Mucosa of descending colon (tissue), 3 donors: ENCODE measurements around the gene DHRS7. TPM values are rescaled to one million over a fixed set of nuclear protein-coding genes. Genes with fewer than 3 reads are reported as not detected.

ENCODE experiments used
- ATAC-seq: fragments of 200-7000 bp; cut with Tn5 transposase; one replicate; pipeline ENCODE4 v1.9.1; 2020; ENCODE audit warnings: mild to moderate bottlenecking, moderate library complexity
- DNase-seq, 3 donors: peaks; one replicate each; pipeline ENCODE4 v3.0.0-alpha.2; 2020
- H3K36me3 ChIP-seq: fragments of 200-600 bp; one replicate; pipeline ENCODE4 v1.8.0; 2021; ENCODE audit warnings: low read depth, mild to moderate bottlenecking
- H3K4me1 ChIP-seq: fragments of 200-600 bp; one replicate; pipeline ENCODE4 v1.8.0; 2021; ENCODE audit warnings: low read depth, mild to moderate bottlenecking
- H3K4me3 ChIP-seq: fragments of 200-600 bp; one replicate; pipeline ENCODE4 v1.8.0; 2021; ENCODE audit warnings: mild to moderate bottlenecking
- H3K9me3 ChIP-seq: fragments of 200-600 bp; one replicate; pipeline ENCODE4 v1.8.0; 2021; ENCODE audit warnings: mild to moderate bottlenecking
- intact Hi-C, 2 donors: fragments of 100-400 bp; cut with DNase I in 1 of 2; cut with micrococcal nuclease in 1 of 2; formaldehyde crosslinking; loops; one replicate each; pipeline versions ENCODE4 v1.11.0 to v1.11.1; 2022; cut with DNase I, micrococcal nuclease
- total RNA-seq, 3 donors: library from RNA; stranded (reverse); fragmentation: NEBNext Ultra II Directional in 2 of 3; extraction: Animal tissue kit (Norgen Biotek cat#: 25700) in 2 of 3; gene quantifications; one replicate each; pipeline versions ENCODE4 v1.2.1 to v1.2.4, GENCODE V29; 2021 to 2023
- TF ChIP-seq, protein P1 (sequence below): fragments of 200-600 bp; IDR thresholded peaks from one replicate; pipeline ENCODE4 v1.8.0; 2022; ENCODE audit warnings: antibody characterized with exemption, mild to moderate bottlenecking
- donor health status: DM: no; HTN: no; CAD: no; lungs with moderate emphysema.
- donor health status: DM: no; HTN: no; CAD: no.
- donor health status: DM: no; HTN: yes; CAD: no.

The DHRS7 gene
- total RNA-seq, 3 donors from 2014 or later, result 63.4 to 96.3 (median 83.5) TPM

DNA sequence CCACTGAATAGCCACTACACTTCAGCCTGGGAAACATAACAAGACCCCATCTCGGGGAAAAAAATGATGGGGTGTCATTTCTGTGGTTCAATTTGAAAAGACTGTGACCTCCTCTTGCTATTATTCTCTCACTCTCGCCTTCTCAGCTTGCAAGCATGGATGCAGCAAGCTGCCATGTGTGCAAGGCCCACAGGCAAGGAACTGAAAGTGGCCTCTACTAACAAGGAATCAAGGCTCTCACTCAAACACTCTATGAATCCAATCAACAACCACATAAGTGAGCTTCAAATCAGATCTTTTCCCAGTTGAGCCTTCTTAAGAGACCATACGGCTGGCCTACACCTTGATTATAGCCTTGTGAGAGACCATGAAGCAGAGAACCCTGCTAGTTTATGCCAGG is 17.9 kb upstream of the DHRS7 start:
- Histone ChIP-seq H3K4me3 (no peak overlapping the region), H3K9me3 (no peaks in the 10 kb centered on the region), H3K4me1 (no peaks in the 10 kb centered on the region), H3K36me3 (no peaks in the 10 kb centered on the region)
- intact Hi-C loops, result loop anchor here (5.0 to 10.0 kb wide), 3 partner anchors 121 to 218 kb away; no protein-coding TSS in a partner anchor
- TF ChIP-seq, protein P1, sequence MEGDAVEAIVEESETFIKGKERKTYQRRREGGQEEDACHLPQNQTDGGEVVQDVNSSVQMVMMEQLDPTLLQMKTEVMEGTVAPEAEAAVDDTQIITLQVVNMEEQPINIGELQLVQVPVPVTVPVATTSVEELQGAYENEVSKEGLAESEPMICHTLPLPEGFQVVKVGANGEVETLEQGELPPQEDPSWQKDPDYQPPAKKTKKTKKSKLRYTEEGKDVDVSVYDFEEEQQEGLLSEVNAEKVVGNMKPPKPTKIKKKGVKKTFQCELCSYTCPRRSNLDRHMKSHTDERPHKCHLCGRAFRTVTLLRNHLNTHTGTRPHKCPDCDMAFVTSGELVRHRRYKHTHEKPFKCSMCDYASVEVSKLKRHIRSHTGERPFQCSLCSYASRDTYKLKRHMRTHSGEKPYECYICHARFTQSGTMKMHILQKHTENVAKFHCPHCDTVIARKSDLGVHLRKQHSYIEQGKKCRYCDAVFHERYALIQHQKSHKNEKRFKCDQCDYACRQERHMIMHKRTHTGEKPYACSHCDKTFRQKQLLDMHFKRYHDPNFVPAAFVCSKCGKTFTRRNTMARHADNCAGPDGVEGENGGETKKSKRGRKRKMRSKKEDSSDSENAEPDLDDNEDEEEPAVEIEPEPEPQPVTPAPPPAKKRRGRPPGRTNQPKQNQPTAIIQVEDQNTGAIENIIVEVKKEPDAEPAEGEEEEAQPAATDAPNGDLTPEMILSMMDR, result no peak
- DNase-seq, result no peak
- ATAC-seq, result no peak

DNA sequence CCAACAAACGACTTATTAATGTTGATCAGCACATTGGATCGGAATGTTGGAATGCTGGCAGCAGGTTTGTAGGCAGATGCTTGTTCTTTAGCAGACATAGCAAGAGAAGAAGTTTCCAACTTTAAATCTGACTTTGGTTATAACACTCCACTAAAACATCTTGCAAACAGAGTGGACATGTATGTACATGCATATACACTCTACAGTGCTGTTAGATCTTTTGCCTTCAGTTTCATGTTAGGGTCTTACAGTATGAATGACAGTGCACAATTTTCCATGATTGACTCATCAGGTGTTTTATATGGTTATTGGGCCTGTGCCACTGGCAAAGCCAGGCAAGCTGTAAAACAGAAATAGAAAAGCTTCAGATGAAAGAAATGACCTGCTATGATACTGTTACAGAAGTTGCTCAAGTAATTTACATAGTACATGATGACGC is 14.3 kb upstream of the DHRS7 start:
- no peaks in the 10 kb centered on the region for H3K4me1 ChIP-seq
- H3K36me3 ChIP-seq, result no peaks in the 10 kb centered on the region
- H3K9me3 ChIP-seq, result no peaks in the 10 kb centered on the region
- ATAC-seq (peak; percentile 45), DNase-seq (no peak)
- TF ChIP-seq, protein P1, result no peak
- intact Hi-C loops, result loop anchor here in 1 of 2 donors (10.0 kb wide), 1 partner anchor 115 kb away; no protein-coding TSS in a partner anchor
- no peak overlapping the region for H3K4me3 ChIP-seq

DNA sequence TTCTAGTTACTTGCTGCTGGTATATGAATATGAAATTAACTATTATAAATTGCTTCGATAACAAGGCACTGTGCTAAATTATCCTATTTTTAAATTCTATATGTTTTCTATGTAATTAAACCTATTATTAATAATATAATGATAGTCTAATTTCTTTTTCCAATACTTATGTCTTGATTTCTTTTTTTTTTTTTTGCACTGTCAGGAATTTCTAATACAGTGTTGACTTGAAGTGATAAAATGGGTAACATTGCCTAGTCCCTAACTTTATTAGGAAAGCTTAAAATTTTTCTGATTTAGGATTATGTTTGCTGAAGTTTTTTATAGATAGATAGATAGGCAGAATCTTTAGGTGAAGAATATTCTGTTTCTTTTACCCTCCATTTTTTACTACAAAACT is 13.6 kb upstream of the DHRS7 start:
- intact Hi-C loops, result loop anchor here in 1 of 2 donors (10.0 kb wide), 1 partner anchor 114 kb away; no protein-coding TSS in a partner anchor

DNA sequence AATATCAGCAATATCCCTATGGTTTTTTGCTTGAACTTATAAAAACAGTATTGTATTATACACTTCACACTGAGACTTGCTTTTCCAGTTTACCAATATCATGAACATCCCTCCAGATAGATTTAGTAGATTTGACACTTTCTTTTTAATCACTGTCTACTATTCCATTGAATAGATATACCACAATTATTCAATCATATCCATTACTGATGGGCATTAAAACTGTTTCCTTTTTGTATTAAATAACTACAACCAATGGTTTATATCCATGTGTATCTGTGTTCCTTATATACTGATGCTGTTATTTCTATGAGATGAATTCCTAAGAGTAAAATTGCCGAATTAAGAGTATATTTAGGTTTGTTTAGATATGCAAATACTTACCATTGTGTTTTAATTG is 13.0 kb upstream of the DHRS7 start:
- ATAC-seq, result no peak
- intact Hi-C loops, result loop anchor here in 1 of 2 donors (10.0 kb wide), 1 partner anchor 113 kb away; no protein-coding TSS in a partner anchor

More for the DNA sequence above, 13.6 kb upstream of the DHRS7 start:
- H3K4me1 ChIP-seq, result no peaks in the 10 kb centered on the region
- DNase-seq, result no peak
- no peak for ATAC-seq
- no peaks in the 10 kb centered on the region for H3K36me3 ChIP-seq
- H3K4me3 ChIP-seq, result no peak overlapping the region
- TF ChIP-seq, protein P1, result no peak
- H3K9me3 ChIP-seq, result no peaks in the 10 kb centered on the region

DNA sequence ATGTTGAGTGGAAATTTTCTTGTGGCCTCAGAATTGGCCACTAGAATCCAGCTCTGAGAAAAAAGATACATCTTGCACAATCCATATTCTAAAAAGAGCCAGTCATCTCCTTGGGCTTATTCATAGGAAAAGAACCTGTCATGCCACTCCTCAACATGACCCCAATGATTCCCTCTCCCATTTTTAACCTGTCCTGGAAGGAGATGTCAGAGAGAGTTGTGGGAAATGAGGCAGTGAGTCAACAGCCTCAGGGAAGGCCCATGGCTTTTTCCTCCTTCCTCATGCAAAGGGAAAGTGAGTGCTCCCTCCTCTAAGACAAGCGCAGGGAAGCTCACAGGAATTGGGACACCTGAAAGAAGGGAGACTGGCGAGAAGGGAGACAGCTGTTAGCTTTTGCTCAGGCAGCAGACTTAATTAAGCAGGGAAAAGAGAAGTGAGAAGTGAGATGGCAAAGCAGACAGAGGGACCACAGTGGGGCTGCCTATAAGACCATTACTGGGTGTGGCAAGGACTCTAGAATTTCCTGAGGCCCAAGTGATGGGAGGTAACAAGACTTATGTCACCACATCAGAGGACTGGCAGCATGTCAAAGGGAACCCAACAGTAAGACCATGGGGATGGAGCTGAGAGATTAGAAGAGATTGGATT is 10.2 kb upstream of the DHRS7 start:
- ATAC-seq (no peak), DNase-seq (no peak)
- Histone ChIP-seq H3K4me1 (no peaks in the 10 kb centered on the region), H3K36me3 (no peaks in the 10 kb centered on the region), H3K4me3 (no peak overlapping the region), H3K9me3 (no peaks in the 10 kb centered on the region)
- intact Hi-C loops, result loop anchor here in 1 of 2 donors (10.0 kb wide), 1 partner anchor 111 kb away; no protein-coding TSS in a partner anchor
- TF ChIP-seq, protein P1, result no peak

More for the DNA sequence above, 13.0 kb upstream of the DHRS7 start:
- TF ChIP-seq, protein P1, result no peak
- DNase-seq, result no peak
- no peaks in the 10 kb centered on the region for H3K4me1 ChIP-seq
- H3K4me3 ChIP-seq, result no peak overlapping the region
- no peaks in the 10 kb centered on the region for H3K9me3 ChIP-seq
- H3K36me3 ChIP-seq, result no peaks in the 10 kb centered on the region
